Chondrocyte (in vitro differentiated cells): ENCODE measurements around the gene MAML2. TPM values are rescaled to one million over a fixed set of nuclear protein-coding genes. Genes with fewer than 3 reads are reported as not detected.

ENCODE experiments used
- DNase-seq: peaks from one replicate; pipeline ENCODE4 v3.0.0; 2021; ENCODE audit warnings: mixed read lengths, low spot score
- H3K27ac Mint-ChIP-seq: one replicate; pipeline ENCODE4 v1.8.0; 2021; ENCODE audit warnings: mild to moderate bottlenecking, moderate library complexity, mixed read lengths; ENCODE audit not compliant: unreplicated experiment
- H3K27me3 Mint-ChIP-seq: 2 replicates; pipeline ENCODE4 v1.8.0; 2021; ENCODE audit warnings: low read depth, mixed read lengths
- H3K36me3 Mint-ChIP-seq: 2 replicates; pipeline ENCODE4 v1.8.0; 2021; ENCODE audit warnings: low read depth, mixed read lengths
- H3K4me1 Mint-ChIP-seq: 2 replicates; pipeline ENCODE4 v1.8.0; 2021; ENCODE audit warnings: low read depth, mild to moderate bottlenecking, mixed read lengths
- H3K4me3 Mint-ChIP-seq: one replicate; pipeline ENCODE4 v1.8.0; 2021; ENCODE audit warnings: mild to moderate bottlenecking, moderate library complexity, mixed read lengths; ENCODE audit not compliant: unreplicated experiment
- H3K9me3 Mint-ChIP-seq: 2 replicates; pipeline ENCODE4 v1.8.0; 2021; ENCODE audit warnings: low read depth, mixed read lengths
- CTCF ChIP-seq: fragments of 200-600 bp; sonication (generic); IDR thresholded peaks from 2 replicates; pipeline ENCODE4 v1.5.0; 2021; ENCODE audit warnings: antibody characterized with exemption, mild to moderate bottlenecking, moderate library complexity
- total RNA-seq: library from RNA; stranded (reverse); gene quantifications from 3 replicates; pipeline ENCODE4 v1.2.1, GENCODE V29; 2021

The MAML2 gene
- total RNA-seq, 1 donor from 2014 or later = 19.0 TPM

DNA sequence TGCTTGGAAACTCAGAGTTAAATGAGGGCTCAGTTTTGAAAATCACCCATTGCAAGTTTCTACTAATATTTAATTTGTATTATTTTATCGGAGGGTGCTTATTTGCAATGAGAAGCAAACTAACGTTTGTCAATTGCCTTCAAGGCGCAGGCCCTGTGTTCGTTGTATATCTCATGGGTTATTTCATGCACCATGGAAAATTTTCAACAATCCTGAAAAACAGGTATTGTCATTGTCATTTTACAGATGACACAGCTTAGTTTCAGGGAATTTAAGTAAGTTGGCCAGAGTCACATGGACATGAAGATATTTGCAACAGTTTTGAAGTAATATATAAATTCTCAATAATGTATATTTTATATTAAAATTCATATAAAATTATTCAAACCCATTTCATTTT lies 261.4 kb downstream of the MAML2 start:
- Mint-ChIP-seq H3K27me3 (no peaks in the 10 kb centered on the region), H3K9me3 (no peaks in the 10 kb centered on the region), H3K36me3 (no peaks in the 10 kb centered on the region), H3K4me1 (peaks cover 16% of the 10 kb centered on the region), H3K27ac (no peak overlapping the region), H3K4me3 (no peak overlapping the region)
- DNase-seq = no peak
- no peak for TF ChIP-seq CTCF

DNA sequence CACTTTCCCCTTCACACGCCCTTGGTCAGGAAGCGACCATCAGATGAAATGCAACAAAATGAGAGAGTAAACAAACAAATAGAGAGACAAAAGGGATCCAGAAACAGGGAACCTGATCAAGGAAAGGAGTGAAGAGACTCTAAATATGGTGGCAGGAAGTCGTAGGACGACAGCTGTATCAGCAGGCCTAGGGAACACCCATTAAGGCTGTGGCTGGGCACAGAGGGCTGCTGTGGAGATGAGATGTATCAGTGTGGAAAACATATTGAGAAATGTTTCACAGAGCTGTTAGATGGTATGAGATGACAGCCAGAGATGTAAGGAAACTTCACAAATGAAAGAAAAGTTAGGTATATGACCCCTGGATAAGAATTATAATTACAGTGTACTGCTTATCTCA lies 263.3 kb downstream of the MAML2 start:
- no peak for TF ChIP-seq CTCF
- no peaks in the 10 kb centered on the region for H3K27me3 Mint-ChIP-seq
- peaks cover 32% of the 10 kb centered on the region for H3K4me1 Mint-ChIP-seq
- H3K27ac Mint-ChIP-seq = no peak overlapping the region
- no peak overlapping the region for H3K4me3 Mint-ChIP-seq
- no peaks in the 10 kb centered on the region for H3K36me3 Mint-ChIP-seq
- DNase-seq = no peak
- H3K9me3 Mint-ChIP-seq = no peaks in the 10 kb centered on the region

DNA sequence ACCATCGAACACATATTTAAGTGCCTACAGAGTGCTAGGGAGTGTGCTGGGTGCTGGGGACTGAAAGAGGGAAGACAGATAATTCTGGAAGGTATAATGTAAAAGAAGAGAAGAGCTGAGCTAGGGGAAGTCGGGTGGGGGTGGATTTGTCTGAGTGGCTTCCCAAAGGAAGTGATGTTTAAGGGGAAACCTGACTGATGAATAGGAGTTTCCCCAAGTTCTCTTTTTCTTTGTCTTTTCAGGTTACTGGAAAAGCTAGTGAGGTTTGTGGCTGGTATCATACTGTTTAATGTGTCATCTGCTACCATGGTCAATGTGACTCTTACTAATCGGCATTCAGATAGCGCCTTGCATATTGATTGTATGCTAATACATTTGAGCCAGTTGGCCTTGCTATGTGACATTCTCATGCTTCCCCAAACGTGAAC lies 267.4 kb downstream of the MAML2 start:
- Mint-ChIP-seq H3K27ac (peak overlapping the region; percentile 22), H3K36me3 (no peaks in the 10 kb centered on the region), H3K9me3 (no peaks in the 10 kb centered on the region), H3K27me3 (no peaks in the 10 kb centered on the region), H3K4me1 (peaks cover 36% of the 10 kb centered on the region), H3K4me3 (no peak overlapping the region)
- DNase-seq = no peak
- TF ChIP-seq CTCF = no peak

DNA sequence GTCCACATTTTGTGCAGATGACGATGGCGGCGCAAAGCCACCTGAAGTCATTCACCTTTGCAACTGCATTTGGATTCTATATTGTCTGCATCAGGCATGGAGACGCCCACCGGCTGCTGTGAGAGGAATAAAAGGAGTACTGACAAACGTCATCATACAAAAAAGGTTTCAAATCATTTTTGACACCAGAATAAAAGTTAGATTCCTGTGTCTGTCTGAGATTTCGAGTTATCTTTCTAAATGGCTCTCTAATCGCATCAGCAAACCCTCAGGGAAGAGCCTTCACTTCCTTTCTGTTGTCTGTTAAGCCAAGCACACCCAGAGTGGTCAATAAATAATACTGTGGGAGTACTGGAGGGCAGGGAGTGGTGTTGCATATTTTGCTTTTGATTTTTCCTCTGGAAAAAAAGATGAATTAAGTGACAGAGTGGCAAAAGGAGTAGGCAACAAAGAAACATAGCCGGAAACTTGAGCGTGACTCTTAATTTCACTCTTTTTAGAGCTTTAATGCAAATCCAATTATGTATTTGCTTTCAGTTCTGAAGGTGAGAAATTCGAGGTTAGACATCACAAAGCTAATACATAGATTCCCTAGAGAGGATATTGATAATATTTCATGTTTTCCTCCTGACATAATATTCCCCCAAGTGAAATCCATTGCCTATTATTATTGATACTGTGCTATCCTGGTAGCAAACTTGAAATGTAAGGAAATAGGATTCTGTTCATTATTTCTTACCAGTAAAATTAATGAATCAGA lies 268.3 kb downstream of the MAML2 start:
- Mint-ChIP-seq H3K9me3 (no peaks in the 10 kb centered on the region), H3K27me3 (no peaks in the 10 kb centered on the region), H3K4me1 (peaks cover 36% of the 10 kb centered on the region), H3K27ac (no peak overlapping the region), H3K36me3 (no peaks in the 10 kb centered on the region), H3K4me3 (no peak overlapping the region)
- DNase-seq = no peak
- TF ChIP-seq CTCF = no peak

- H3K9me3 Mint-ChIP-seq = no peaks in the 10 kb centered on the region
- H3K4me3 Mint-ChIP-seq = no peak overlapping the region
- H3K4me1 Mint-ChIP-seq = peaks cover 36% of the 10 kb centered on the region
- no peak for DNase-seq
- no peaks in the 10 kb centered on the region for H3K36me3 Mint-ChIP-seq
- no peak overlapping the region for H3K27ac Mint-ChIP-seq
- no peak for TF ChIP-seq CTCF
- no peaks in the 10 kb centered on the region for H3K27me3 Mint-ChIP-seq
Observed at GRCh38 chr11:96073536-96073935, 269.5 kb downstream of the MAML2 start.
